Testis (tissue), 2 donors: ENCODE measurements around the gene SGMS2.

Source experiments
- CTCF ChIP-seq, 3 experiments: fragments of 450-650 bp in 2 of 3; fragments of 200-600 bp in 1 of 3; sonication (generic) in 1 of 3; IDR thresholded peaks; one replicate each; pipeline ENCODE4 v1.5.1; 2016 to 2019; ENCODE audit warnings: antibody characterized with exemption in 3 of 3, mild to moderate bottlenecking in 2 of 3, moderate library complexity in 1 of 3
- POLR2A ChIP-seq: fragments of 450-650 bp; IDR thresholded peaks from one replicate; pipeline ENCODE4 v1.6.1; 2017; ENCODE audit warnings: antibody characterized with exemption, mild to moderate bottlenecking, moderate library complexity

- no peak for TF ChIP-seq POLR2A
- TF ChIP-seq CTCF (IDR thresholded peaks at IDR 0.05): no peak
These were observed 822 bp upstream of the SGMS2 start for GRCh38 chr4:107823870-107824349.
